Stimulated activated CD4-positive, alpha-beta T cell treated with anti-CD3 and anti-CD28 coated beads, Interleukin-4, amount 100 ng/mL, for 48 hours (primary cell): ENCODE measurements around the gene DNAJB12.
"Not testable (repeated sequence)": the region's sequence is repeated elsewhere in the genome, so short reads cannot be mapped to it uniquely, and the experiment has no call there.

Experiments
- DNase-seq, 2 donors: peaks; one replicate each; pipeline ENCODE4 v3.0.0-alpha.2; 2020; ENCODE audit warnings: low read depth in 2 of 2

Gene DNAJB12

GRCh38 chr10:72316748-72317435, 37.8 kb downstream of the DNAJB12 start:
- no peak for DNase-seq

GRCh38 chr10:72316386-72316700, 38.4 kb downstream of the DNAJB12 start:
- no peak for DNase-seq

- no peak for DNase-seq
These were observed 38.9 kb downstream of the DNAJB12 start for GRCh38 chr10:72315611-72316385.

- DNase-seq = no peak
These were observed 39.7 kb downstream of the DNAJB12 start for GRCh38 chr10:72315054-72315453.

- DNase-seq = no peak
These were observed 40.5 kb downstream of the DNAJB12 start for GRCh38 chr10:72314263-72314662.

GRCh38 chr10:72312865-72313391, 41.8 kb downstream of the DNAJB12 start:
- DNase-seq = no peak

- no peak for DNase-seq
These were observed 43.1 kb downstream of the DNAJB12 start for GRCh38 chr10:72311667-72312066.

GRCh38 chr10:72310636-72311035, 44.1 kb downstream of the DNAJB12 start:
- no peak for DNase-seq

- no peak for DNase-seq
These were observed 44.5 kb downstream of the DNAJB12 start for GRCh38 chr10:72310241-72310633.

- DNase-seq = no peak
These were observed 45.2 kb downstream of the DNAJB12 start for GRCh38 chr10:72309290-72310240.

GRCh38 chr10:72308320-72308987, 46.3 kb downstream of the DNAJB12 start:
- no peak for DNase-seq

GRCh38 chr10:72307711-72308110, 47.0 kb downstream of the DNAJB12 start:
- DNase-seq = not testable (repeated sequence)

GRCh38 chr10:72306215-72306760, 48.4 kb downstream of the DNAJB12 start:
- DNase-seq = no peak

- DNase-seq = no peak
These were observed 51.1 kb downstream of the DNAJB12 start for GRCh38 chr10:72303424-72304128.

GRCh38 chr10:72298592-72299519, 55.9 kb downstream of the DNAJB12 start:
- DNase-seq = no peak

- peak; percentile 91 to 97 for DNase-seq
These were observed 56.7 kb downstream of the DNAJB12 start for GRCh38 chr10:72297805-72298591.

- peak; percentile 86 to 94 for DNase-seq
These were observed 57.4 kb downstream of the DNAJB12 start for GRCh38 chr10:72297281-72297804.

- not testable (repeated sequence) for DNase-seq
These were observed 57.9 kb downstream of the DNAJB12 start for GRCh38 chr10:72296829-72297280.
